A673 (cell line): ENCODE data around the gene CRPPA.

Experiments
- CTCF ChIP-seq: fragments of 300-800, 200-600 bp; sonication (generic); conservative IDR thresholded peaks from 2 replicates; pipeline ENCODE4 v1.5.1; 2017; ENCODE audit warnings: low read depth, mild to moderate bottlenecking, antibody characterized with exemption, low read length, moderate library complexity, mixed read lengths
- EZH2 ChIP-seq: fragments of 200-600 bp; sonication (generic); IDR thresholded peaks from 2 replicates; pipeline ENCODE4 v1.6.1; 2017; ENCODE audit warnings: borderline replicate concordance, low read depth, mild to moderate bottlenecking, mixed read lengths, antibody characterized with exemption, low read length; ENCODE audit not compliant: poor library complexity, severe bottlenecking

- no peak for TF ChIP-seq EZH2
- TF ChIP-seq CTCF, result no peak
Observed at GRCh38 chr7:16436306-16436705, 15.0 kb upstream of the CRPPA start.
